ENCODE data around the gene TRAPPC1. TPM values are rescaled to one million over a fixed set of nuclear protein-coding genes. Genes with fewer than 3 reads are reported as not detected.
"Not testable (repeated sequence)": the region's sequence is repeated elsewhere in the genome, so short reads cannot be mapped to it uniquely, and the experiment has no call there.

TRAPPC1 gene
- 41.1 TPM for total RNA-seq

GRCh38 chr17:7931709-7932482 lies at the start of gene TRAPPC1, which contains the start of gene CNTROB:
Gene TRAPPC1, minus strand, starts transcription at chr17:7931946. Its CDS starts 117 bp downstream, at chr17:7931829.
Gene CNTROB, plus strand, starts transcription at chr17:7932206. Its CDS starts 874 bp downstream, at chr17:7933080.
- ATAC-seq (peak; percentile 99), DNase-seq (ENCODE audit: low spot score) (peak; percentile 100)

GRCh38 chr17:7977805-7978204 lies 46.1 kb upstream of the TRAPPC1 start:
- ATAC-seq (no peak), DNase-seq (ENCODE audit: low spot score) (no peak)

GRCh38 chr17:7977039-7977438 lies 45.3 kb upstream of the TRAPPC1 start:
- DNase-seq (ENCODE audit: low spot score) (no peak), ATAC-seq (no peak)

GRCh38 chr17:7974638-7975131 lies 42.9 kb upstream of the TRAPPC1 start:
- ATAC-seq (no peak), DNase-seq (ENCODE audit: low spot score) (no peak)

- no peak for DNase-seq (ENCODE audit: low spot score)
Observed at GRCh38 chr17:7972131-7972785, 40.5 kb upstream of the TRAPPC1 start.

GRCh38 chr17:7971651-7972050 lies 39.9 kb upstream of the TRAPPC1 start:
- no peak for DNase-seq (ENCODE audit: low spot score)
- no peak for ATAC-seq

More at GRCh38 chr17:7972131-7972785, 40.5 kb upstream of the TRAPPC1 start:
- ATAC-seq = no peak

- DNase-seq (ENCODE audit: low spot score) (no peak), ATAC-seq (no peak)
Observed at GRCh38 chr17:7969433-7969832, 37.7 kb upstream of the TRAPPC1 start.

- DNase-seq (ENCODE audit: low spot score) (no peak), ATAC-seq (no peak)
Observed at GRCh38 chr17:7967751-7968150, 36.0 kb upstream of the TRAPPC1 start.

- ATAC-seq = no peak
- DNase-seq (ENCODE audit: low spot score) = no peak
Observed at GRCh38 chr17:7961421-7961820, 29.7 kb upstream of the TRAPPC1 start.

GRCh38 chr17:7959503-7960253 lies 27.9 kb upstream of the TRAPPC1 start:
- ATAC-seq (no peak), DNase-seq (ENCODE audit: low spot score) (no peak)

GRCh38 chr17:7956228-7956965 lies 24.7 kb upstream of the TRAPPC1 start:
- DNase-seq (ENCODE audit: low spot score) (no peak), ATAC-seq (no peak)

GRCh38 chr17:7955414-7956227 lies 23.9 kb upstream of the TRAPPC1 start:
- ATAC-seq (no peak), DNase-seq (ENCODE audit: low spot score) (no peak)

GRCh38 chr17:7953266-7953665 lies 21.5 kb upstream of the TRAPPC1 start:
- not testable (repeated sequence) for DNase-seq (ENCODE audit: low spot score); ATAC-seq

- DNase-seq (ENCODE audit: low spot score) (no peak), ATAC-seq (no peak)
Observed at GRCh38 chr17:7951143-7951792, 19.5 kb upstream of the TRAPPC1 start.

GRCh38 chr17:7950578-7950977 lies 18.8 kb upstream of the TRAPPC1 start:
- DNase-seq (ENCODE audit: low spot score) = no peak
- ATAC-seq = no peak

GRCh38 chr17:7947651-7948050 lies 15.9 kb upstream of the TRAPPC1 start:
- ATAC-seq = no peak
- DNase-seq (ENCODE audit: low spot score) = no peak

GRCh38 chr17:7946441-7946840 lies 14.7 kb upstream of the TRAPPC1 start:
- no peak for DNase-seq (ENCODE audit: low spot score)
- ATAC-seq = no peak

- ATAC-seq (no peak), DNase-seq (ENCODE audit: low spot score) (no peak)
Observed at GRCh38 chr17:7945651-7946050, 13.9 kb upstream of the TRAPPC1 start.

- DNase-seq (ENCODE audit: low spot score) (no peak), ATAC-seq (no peak)
Observed at GRCh38 chr17:7944326-7944725, 12.6 kb upstream of the TRAPPC1 start.

Data from left lobe of liver (tissue), 2 donors.